Measurements from ENCODE around the gene CCRL2. TPM values are rescaled to one million over a fixed set of nuclear protein-coding genes. Genes with fewer than 3 reads are reported as not detected.

Gene CCRL2
- polyA plus RNA-seq, 1 experiment = not detected

- CTCF ChIA-PET = interaction anchor here (0.6 to 3.0 kb wide), 10 partner anchors 9 to 435 kb away, joined by 3 to 16 read pairs (median 5); no protein-coding TSS in a partner anchor
- DNase-seq (ENCODE audit: low read depth) = no peak
- POLR2A ChIA-PET = no interaction called here
- peak; percentile 65 for TF ChIP-seq CTCF (IDR thresholded peaks at IDR 0.05; ENCODE audit: insufficient read depth, low read depth, low read length)
- Histone ChIP-seq H3K36me3 (ENCODE audit: control insufficient read depth, insufficient read depth, low read length) (no peaks in the 10 kb centered on the region), H3K27me3 (ENCODE audit: control insufficient read depth, insufficient read depth, low read length) (peaks cover 13% of the 10 kb centered on the region), H3K4me3 (ENCODE audit: low read depth, low read length) (no peak overlapping the region)
Observed at GRCh38 chr3:46372492-46373359, 34.3 kb upstream of the CCRL2 start.

- TF ChIP-seq CTCF (IDR thresholded peaks at IDR 0.05; ENCODE audit: insufficient read depth, low read depth, low read length) = no peak
- H3K27me3 ChIP-seq (ENCODE audit: control insufficient read depth, insufficient read depth, low read length) = peaks cover 12% of the 10 kb centered on the region
Observed at GRCh38 chr3:46374755-46375154, 32.3 kb upstream of the CCRL2 start.

GRCh38 chr3:46375218-46375617, 31.8 kb upstream of the CCRL2 start:
- H3K36me3 ChIP-seq (ENCODE audit: control insufficient read depth, insufficient read depth, low read length) = no peaks in the 10 kb centered on the region
- peaks cover 12% of the 10 kb centered on the region for H3K27me3 ChIP-seq (ENCODE audit: control insufficient read depth, insufficient read depth, low read length)
- DNase-seq (ENCODE audit: low read depth) = no peak
- no peak for TF ChIP-seq CTCF (IDR thresholded peaks at IDR 0.05; ENCODE audit: insufficient read depth, low read depth, low read length)
- H3K4me3 ChIP-seq (ENCODE audit: low read depth, low read length) = no peak overlapping the region
- ChIA-PET CTCF (interaction anchor here (0.9 to 5.7 kb wide), 3 partner anchors 288 to 436 kb away, joined by 3 to 39 read pairs (median 6); no protein-coding TSS in a partner anchor), POLR2A (no interaction called here)

More at GRCh38 chr3:46374755-46375154, 32.3 kb upstream of the CCRL2 start:
- DNase-seq (ENCODE audit: low read depth) = no peak
- CTCF ChIA-PET = interaction anchor here (0.9 to 5.7 kb wide), 4 partner anchors 288 to 436 kb away, joined by 3 to 39 read pairs (median 4); no protein-coding TSS in a partner anchor
- Histone ChIP-seq H3K4me3 (ENCODE audit: low read depth, low read length) (no peak overlapping the region), H3K36me3 (ENCODE audit: control insufficient read depth, insufficient read depth, low read length) (no peaks in the 10 kb centered on the region)
- POLR2A ChIA-PET = no interaction called here

- POLR2A ChIA-PET = no interaction called here
- CTCF ChIA-PET = interaction anchor here (5.7 kb wide), 1 partner anchor 289 kb away, joined by 39 read pairs; no protein-coding TSS in a partner anchor
- DNase-seq (ENCODE audit: low read depth) = no peak
- H3K27me3 ChIP-seq (ENCODE audit: control insufficient read depth, insufficient read depth, low read length) = peaks cover 12% of the 10 kb centered on the region
- no peaks in the 10 kb centered on the region for H3K36me3 ChIP-seq (ENCODE audit: control insufficient read depth, insufficient read depth, low read length)
- no peak overlapping the region for H3K4me3 ChIP-seq (ENCODE audit: low read depth, low read length)
- no peak for TF ChIP-seq CTCF (IDR thresholded peaks at IDR 0.05; ENCODE audit: insufficient read depth, low read depth, low read length)
Observed at GRCh38 chr3:46375814-46376213, 31.2 kb upstream of the CCRL2 start.

- ChIA-PET CTCF (interaction anchor here (0.5 to 5.7 kb wide), 26 partner anchors 9 to 867 kb away, joined by 3 to 39 read pairs (median 4); partner anchors contain the start of gene CCR5), POLR2A (no interaction called here)
- DNase-seq (ENCODE audit: low read depth) = no peak
- Histone ChIP-seq H3K27me3 (ENCODE audit: control insufficient read depth, insufficient read depth, low read length) (peaks cover 12% of the 10 kb centered on the region), H3K36me3 (ENCODE audit: control insufficient read depth, insufficient read depth, low read length) (no peaks in the 10 kb centered on the region), H3K4me3 (ENCODE audit: low read depth, low read length) (no peak overlapping the region)
- TF ChIP-seq CTCF (IDR thresholded peaks at IDR 0.05; ENCODE audit: insufficient read depth, low read depth, low read length) = peak; percentile 77
Observed at GRCh38 chr3:46378426-46378942, 28.6 kb upstream of the CCRL2 start.

Data from BJ (cell line).